ENCODE results near the gene PEX11B. TPM values are rescaled to one million over a fixed set of nuclear protein-coding genes. Genes with fewer than 3 reads are reported as not detected.
A peak's percentile ranks its signal among the peaks of the same experiment; 100 is the strongest.
"Not testable (repeated sequence)": the region's sequence is repeated elsewhere in the genome, so short reads cannot be mapped to it uniquely, and the experiment has no call there.

Gene PEX11B
- total and polyA plus RNA-seq, 2 experiments from 2014 or later = 7.4 to 9.1 TPM

DNA sequence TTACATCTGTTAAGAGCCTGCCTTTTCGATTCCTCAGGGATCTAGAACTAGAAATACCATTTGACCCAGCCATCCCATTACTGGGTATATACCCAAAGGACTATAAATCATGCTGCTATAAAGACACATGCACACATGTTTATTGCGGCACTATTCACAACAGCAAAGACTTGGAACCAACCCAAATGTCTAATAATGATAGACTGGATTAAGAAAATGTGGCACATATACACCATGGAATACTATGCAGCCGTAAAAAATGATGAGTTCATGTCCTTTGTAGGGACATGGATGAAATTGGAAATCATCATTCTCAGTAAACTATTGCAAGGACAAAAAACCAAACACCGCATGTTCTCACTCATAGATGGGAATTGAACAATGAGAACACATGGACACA, 1.8 kb upstream of the PEX11B start:
- Histone ChIP-seq H3K4me2 (peak overlapping the region; percentile 99), H3K4me3 (peak overlapping the region; percentile 84), H3K36me3 (ENCODE audit: insufficient read depth) (peaks cover 10% of the 10 kb centered on the region; the same call in 1 of the 2 replicates)
- Mint-ChIP-seq H3K36me3 (ENCODE audit: low read depth) (peaks cover 18% of the 10 kb centered on the region), H3K4me3 (peak overlapping the region; percentile 92), H3K27me3 (ENCODE audit: insufficient read depth, low read depth, poor library complexity) (peaks cover 20% of the 10 kb centered on the region), H3K4me1 (peaks cover 12% of the 10 kb centered on the region; the same call in 2 of the 3 replicates)
- not testable (repeated sequence) for H3K4me1 ChIP-seq (ENCODE audit: insufficient read depth); H3K9me3 Mint-ChIP-seq; H4K20me1 ChIP-seq (replicated peaks; ENCODE audit: insufficient read depth); H3K27ac ChIP-seq (ENCODE audit: low read depth); H3F3A ChIP-seq (replicated peaks; ENCODE audit: low read depth); H2AFZ ChIP-seq; H3K27ac Mint-ChIP-seq; H3K27me3 ChIP-seq (ENCODE audit: insufficient read depth); H3K79me2 ChIP-seq (replicated peaks; ENCODE audit: insufficient read depth); DNase-seq (ENCODE audit: low spot score); ATAC-seq; H3K9me2 ChIP-seq (ENCODE audit: insufficient read depth)

DNA sequence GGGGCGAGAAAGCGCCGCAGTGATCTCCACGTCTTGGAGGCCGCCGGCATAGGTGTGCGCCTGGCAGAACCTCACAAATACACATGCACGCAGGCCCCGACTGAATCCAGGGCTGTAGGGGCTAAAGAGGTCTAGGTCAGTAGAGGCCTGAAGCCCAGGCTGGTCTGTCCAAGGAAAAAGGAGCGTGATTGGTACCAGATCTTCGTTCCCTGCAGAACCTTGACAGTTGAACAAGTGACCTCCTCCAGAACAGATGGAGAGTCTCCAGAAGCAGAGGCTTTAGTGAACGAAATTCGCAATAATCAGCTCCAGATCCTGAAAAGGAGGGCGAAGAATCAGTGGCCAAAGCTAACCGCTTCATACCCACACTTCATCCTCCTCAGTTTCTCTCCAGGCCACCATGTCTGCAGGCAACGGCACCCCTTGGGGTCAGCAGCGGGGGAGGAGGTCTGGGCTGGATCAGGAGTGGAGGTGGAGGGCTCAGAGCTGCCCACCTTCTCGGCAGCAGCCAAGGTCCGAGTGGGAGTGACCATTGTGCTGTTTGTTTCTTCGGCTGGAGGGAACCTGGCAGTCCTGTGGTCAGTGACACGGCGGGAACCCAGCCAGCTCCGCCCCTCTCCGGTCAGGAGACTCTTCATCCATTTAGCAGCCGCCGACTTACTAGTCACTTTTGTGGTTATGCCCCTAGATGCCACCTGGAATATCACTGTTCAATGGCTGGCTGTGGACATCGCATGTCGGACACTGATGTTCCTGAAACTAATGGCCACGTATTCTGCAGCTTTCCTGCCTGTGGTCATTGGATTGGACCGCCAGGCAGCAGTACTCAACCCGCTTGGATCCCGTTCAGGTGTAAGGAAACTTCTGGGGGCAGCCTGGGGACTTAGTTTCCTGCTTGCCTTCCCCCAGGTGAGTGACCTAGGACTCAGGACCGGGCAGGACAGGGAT, 749 bp upstream of the PEX11B start:
- Histone ChIP-seq H3K27ac (ENCODE audit: low read depth) (no peak overlapping the region), H2AFZ (peak overlapping the region; percentile 99), H3K79me2 (replicated peaks; ENCODE audit: insufficient read depth) (no peaks in the 10 kb centered on the region), H3F3A (replicated peaks; ENCODE audit: low read depth) (no peaks in the 10 kb centered on the region; the same call in 1 of the 2 replicates), H3K27me3 (ENCODE audit: insufficient read depth) (peaks cover 8% of the 10 kb centered on the region; the same call in 1 of the 2 replicates), H3K4me3 (peak overlapping the region; percentile 84), H4K20me1 (replicated peaks; ENCODE audit: insufficient read depth) (no peaks in the 10 kb centered on the region; the same call in 1 of the 2 replicates), H3K36me3 (ENCODE audit: insufficient read depth) (peaks cover 10% of the 10 kb centered on the region; the same call in 1 of the 2 replicates), H3K4me1 (ENCODE audit: insufficient read depth) (peaks cover 6% of the 10 kb centered on the region; the same call in 1 of the 2 replicates), H3K9me2 (ENCODE audit: insufficient read depth) (no peaks in the 10 kb centered on the region), H3K4me2 (peak overlapping the region; percentile 99)
- H3K36me3 Mint-ChIP-seq (ENCODE audit: low read depth) = peaks cover 18% of the 10 kb centered on the region
- H3K27me3 Mint-ChIP-seq (ENCODE audit: insufficient read depth, low read depth, poor library complexity) = peaks cover 20% of the 10 kb centered on the region
- peaks cover 12% of the 10 kb centered on the region; the same call in 2 of the 3 replicates for H3K4me1 Mint-ChIP-seq
- DNase-seq (ENCODE audit: low spot score) (peak; percentile 60), ATAC-seq (peak; percentile 87)
- H3K4me3 Mint-ChIP-seq = peak overlapping the region; percentile 92
- H3K9me3 Mint-ChIP-seq = no peaks in the 10 kb centered on the region
- peak overlapping the region; percentile 72 for H3K27ac Mint-ChIP-seq
- TF ChIP-seq STAT1 (IDR thresholded peaks at IDR 0.05; ENCODE audit: unreplicated experiment) = no peak
- TF ChIP-seq JUNB (IDR thresholded peaks at IDR 0.05; ENCODE audit: unreplicated experiment) = no peak
- TF ChIP-seq, protein P1, sequence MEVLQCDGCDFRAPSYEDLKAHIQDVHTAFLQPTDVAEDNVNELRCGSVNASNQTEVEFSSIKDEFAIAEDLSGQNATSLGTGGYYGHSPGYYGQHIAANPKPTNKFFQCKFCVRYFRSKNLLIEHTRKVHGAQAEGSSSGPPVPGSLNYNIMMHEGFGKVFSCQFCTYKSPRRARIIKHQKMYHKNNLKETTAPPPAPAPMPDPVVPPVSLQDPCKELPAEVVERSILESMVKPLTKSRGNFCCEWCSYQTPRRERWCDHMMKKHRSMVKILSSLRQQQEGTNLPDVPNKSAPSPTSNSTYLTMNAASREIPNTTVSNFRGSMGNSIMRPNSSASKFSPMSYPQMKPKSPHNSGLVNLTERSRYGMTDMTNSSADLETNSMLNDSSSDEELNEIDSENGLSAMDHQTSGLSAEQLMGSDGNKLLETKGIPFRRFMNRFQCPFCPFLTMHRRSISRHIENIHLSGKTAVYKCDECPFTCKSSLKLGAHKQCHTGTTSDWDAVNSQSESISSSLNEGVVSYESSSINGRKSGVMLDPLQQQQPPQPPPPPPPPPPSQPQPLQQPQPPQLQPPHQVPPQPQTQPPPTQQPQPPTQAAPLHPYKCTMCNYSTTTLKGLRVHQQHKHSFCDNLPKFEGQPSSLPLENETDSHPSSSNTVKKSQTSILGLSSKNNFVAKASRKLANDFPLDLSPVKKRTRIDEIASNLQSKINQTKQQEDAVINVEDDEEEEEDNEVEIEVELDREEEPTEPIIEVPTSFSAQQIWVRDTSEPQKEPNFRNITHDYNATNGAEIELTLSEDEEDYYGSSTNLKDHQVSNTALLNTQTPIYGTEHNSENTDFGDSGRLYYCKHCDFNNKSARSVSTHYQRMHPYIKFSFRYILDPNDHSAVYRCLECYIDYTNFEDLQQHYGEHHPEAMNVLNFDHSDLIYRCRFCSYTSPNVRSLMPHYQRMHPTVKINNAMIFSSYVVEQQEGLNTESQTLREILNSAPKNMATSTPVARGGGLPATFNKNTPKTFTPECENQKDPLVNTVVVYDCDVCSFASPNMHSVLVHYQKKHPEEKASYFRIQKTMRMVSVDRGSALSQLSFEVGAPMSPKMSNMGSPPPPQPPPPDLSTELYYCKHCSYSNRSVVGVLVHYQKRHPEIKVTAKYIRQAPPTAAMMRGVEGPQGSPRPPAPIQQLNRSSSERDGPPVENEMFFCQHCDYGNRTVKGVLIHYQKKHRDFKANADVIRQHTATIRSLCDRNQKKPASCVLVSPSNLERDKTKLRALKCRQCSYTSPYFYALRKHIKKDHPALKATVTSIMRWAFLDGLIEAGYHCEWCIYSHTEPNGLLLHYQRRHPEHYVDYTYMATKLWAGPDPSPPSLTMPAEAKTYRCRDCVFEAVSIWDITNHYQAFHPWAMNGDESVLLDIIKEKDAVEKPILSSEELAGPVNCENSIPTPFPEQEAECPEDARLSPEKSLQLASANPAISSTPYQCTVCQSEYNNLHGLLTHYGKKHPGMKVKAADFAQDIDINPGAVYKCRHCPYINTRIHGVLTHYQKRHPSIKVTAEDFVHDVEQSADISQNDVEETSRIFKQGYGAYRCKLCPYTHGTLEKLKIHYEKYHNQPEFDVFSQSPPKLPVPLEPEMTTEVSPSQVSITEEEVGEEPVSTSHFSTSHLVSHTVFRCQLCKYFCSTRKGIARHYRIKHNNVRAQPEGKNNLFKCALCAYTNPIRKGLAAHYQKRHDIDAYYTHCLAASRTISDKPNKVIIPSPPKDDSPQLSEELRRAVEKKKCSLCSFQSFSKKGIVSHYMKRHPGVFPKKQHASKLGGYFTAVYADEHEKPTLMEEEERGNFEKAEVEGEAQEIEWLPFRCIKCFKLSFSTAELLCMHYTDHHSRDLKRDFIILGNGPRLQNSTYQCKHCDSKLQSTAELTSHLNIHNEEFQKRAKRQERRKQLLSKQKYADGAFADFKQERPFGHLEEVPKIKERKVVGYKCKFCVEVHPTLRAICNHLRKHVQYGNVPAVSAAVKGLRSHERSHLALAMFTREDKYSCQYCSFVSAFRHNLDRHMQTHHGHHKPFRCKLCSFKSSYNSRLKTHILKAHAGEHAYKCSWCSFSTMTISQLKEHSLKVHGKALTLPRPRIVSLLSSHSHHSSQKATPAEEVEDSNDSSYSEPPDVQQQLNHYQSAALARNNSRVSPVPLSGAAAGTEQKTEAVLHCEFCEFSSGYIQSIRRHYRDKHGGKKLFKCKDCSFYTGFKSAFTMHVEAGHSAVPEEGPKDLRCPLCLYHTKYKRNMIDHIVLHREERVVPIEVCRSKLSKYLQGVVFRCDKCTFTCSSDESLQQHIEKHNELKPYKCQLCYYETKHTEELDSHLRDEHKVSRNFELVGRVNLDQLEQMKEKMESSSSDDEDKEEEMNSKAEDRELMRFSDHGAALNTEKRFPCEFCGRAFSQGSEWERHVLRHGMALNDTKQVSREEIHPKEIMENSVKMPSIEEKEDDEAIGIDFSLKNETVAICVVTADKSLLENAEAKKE (CRISPR knock-in tag; IDR thresholded peaks at IDR 0.05) = no peak
- 0 out of 2 replicates have a peak, but pooled peaks have one; percentile 2 for TF ChIP-seq CREB1 (CRISPR knock-in tag; IDR thresholded peaks at IDR 0.05; ENCODE audit: low read depth)
- 0 out of 2 replicates have a peak, but pooled peaks have one; percentile 26 for TF ChIP-seq POLR2AphosphoS5 (IDR thresholded peaks at IDR 0.05; ENCODE audit: low read depth)
- no peak for TF ChIP-seq EZH2phosphoT487 (IDR thresholded peaks at IDR 0.05; ENCODE audit: unreplicated experiment)
